ENCODE results near the gene ERVV-1.

GRCh38 chr19:53034948-53035675 is 21.4 kb downstream of the ERVV-1 start:
- TF ChIP-seq EZH2 (IDR thresholded peaks at IDR 0.05; ENCODE audit: borderline replicate concordance, low read depth, low read length, severe bottlenecking), result no peak
- TF ChIP-seq, protein P1, sequence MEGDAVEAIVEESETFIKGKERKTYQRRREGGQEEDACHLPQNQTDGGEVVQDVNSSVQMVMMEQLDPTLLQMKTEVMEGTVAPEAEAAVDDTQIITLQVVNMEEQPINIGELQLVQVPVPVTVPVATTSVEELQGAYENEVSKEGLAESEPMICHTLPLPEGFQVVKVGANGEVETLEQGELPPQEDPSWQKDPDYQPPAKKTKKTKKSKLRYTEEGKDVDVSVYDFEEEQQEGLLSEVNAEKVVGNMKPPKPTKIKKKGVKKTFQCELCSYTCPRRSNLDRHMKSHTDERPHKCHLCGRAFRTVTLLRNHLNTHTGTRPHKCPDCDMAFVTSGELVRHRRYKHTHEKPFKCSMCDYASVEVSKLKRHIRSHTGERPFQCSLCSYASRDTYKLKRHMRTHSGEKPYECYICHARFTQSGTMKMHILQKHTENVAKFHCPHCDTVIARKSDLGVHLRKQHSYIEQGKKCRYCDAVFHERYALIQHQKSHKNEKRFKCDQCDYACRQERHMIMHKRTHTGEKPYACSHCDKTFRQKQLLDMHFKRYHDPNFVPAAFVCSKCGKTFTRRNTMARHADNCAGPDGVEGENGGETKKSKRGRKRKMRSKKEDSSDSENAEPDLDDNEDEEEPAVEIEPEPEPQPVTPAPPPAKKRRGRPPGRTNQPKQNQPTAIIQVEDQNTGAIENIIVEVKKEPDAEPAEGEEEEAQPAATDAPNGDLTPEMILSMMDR (IDR thresholded peaks at IDR 0.05; ENCODE audit: extremely low read depth in 1 of 2, insufficient read depth in 1 of 2, low read depth in 1 of 2, low read length in 2 of 2), result no peak
